Activated gamma-delta T cell (primary cell): Measurements from ENCODE around the gene RAB33B.

Experiments
- DNase-seq: peaks from one replicate; lab custom pipeline; 2025; lab: John Stamatoyannopoulos, UW

RAB33B gene

GRCh38 chr4:139508581-139509237, 54.8 kb downstream of the RAB33B start:
- no peak for DNase-seq

GRCh38 chr4:139509727-139510410, 55.9 kb downstream of the RAB33B start:
- no peak for DNase-seq

GRCh38 chr4:139511320-139511719, 57.4 kb downstream of the RAB33B start:
- DNase-seq: no peak

- no peak for DNase-seq
Measured at GRCh38 chr4:139514382-139515059, 60.6 kb downstream of the RAB33B start.

DNA sequence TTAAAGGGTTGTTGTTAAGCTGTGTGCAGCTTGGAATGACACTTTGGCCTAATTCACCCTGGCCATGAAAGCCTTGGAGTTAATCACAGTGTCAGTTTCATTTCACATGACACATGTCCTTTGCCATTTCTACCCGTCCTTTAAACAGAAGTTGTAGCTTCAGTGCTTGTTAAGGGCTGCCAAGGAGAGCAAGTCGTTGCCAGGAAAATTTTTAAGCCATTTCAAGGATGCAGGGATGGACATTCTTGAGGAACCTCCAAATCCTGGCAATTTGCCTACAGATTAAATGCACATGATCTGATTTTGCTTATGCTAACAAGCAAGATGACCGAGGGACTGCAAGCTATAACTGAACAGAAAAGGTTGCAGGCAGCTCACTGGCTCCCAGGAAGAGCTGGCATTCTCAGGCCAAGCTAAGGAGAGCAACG, 61.6 kb downstream of the RAB33B start:
- DNase-seq: no peak

GRCh38 chr4:139521754-139522401, 68.0 kb downstream of the RAB33B start:
- no peak for DNase-seq

- no peak for DNase-seq
Measured at GRCh38 chr4:139522457-139522856, 68.5 kb downstream of the RAB33B start.

GRCh38 chr4:139523076-139523475, 69.2 kb downstream of the RAB33B start:
- no peak for DNase-seq

GRCh38 chr4:139524062-139524631, 70.2 kb downstream of the RAB33B start:
- DNase-seq: no peak

DNA sequence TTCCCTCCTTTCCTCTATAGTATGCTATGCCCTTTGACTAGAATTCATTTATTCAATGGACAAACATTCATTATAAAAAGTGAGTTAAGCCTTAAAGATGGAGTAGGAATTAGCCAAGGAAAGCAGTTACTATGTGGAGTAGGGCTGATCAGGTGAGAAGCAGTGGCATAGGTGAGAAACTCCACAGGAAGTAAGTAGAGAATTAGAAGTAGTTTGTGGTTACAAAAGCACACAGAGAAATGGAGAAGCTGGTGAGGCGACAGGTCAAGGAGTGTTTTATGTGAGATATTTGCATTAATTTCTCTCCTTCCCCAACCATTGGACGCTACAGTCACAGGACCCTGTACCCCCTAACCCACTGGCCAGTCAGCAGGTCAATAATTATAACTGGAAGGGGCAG, 71.5 kb downstream of the RAB33B start:
- no peak for DNase-seq
